OCI-LY7 (cell line): ENCODE measurements around the gene HBE1.

Source experiments
- EZH2phosphoT487 ChIP-seq: fragments of 200-600 bp; sonication (generic); IDR thresholded peaks from 2 replicates; pipeline ENCODE4 v1.6.1; 2018; ENCODE audit warnings: low read depth, borderline replicate concordance, mild to moderate bottlenecking, mixed run types, antibody characterized with exemption, low read length, moderate library complexity, mixed read lengths
- TF ChIP-seq, protein P1 (sequence below): fragments of 200-600 bp; sonication (generic); conservative IDR thresholded peaks from 2 replicates; pipeline ENCODE4 v1.5.1; 2014; ENCODE audit warnings: mild to moderate bottlenecking, antibody characterized with exemption, low read length, moderate library complexity, mixed read lengths

DNA sequence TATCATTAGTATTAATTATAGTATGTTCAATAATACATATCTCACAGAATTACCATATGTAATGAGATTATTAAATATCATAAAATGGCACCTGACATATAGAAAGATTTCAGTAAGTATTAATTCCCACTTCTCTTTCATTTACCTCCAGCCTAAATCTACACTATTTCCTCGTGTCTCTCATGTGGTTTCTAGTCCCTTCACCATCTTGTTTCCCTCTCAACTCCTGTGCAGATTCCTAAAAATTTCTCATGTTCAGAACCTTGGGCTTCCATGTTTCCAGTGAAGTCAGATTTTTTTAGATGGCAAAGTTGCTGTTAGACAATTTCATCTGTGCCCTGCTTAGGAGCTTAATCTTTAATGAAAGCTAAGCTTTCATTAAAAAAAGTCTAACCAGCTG lies 14.1 kb upstream of the HBE1 start:
- TF ChIP-seq, protein P1, sequence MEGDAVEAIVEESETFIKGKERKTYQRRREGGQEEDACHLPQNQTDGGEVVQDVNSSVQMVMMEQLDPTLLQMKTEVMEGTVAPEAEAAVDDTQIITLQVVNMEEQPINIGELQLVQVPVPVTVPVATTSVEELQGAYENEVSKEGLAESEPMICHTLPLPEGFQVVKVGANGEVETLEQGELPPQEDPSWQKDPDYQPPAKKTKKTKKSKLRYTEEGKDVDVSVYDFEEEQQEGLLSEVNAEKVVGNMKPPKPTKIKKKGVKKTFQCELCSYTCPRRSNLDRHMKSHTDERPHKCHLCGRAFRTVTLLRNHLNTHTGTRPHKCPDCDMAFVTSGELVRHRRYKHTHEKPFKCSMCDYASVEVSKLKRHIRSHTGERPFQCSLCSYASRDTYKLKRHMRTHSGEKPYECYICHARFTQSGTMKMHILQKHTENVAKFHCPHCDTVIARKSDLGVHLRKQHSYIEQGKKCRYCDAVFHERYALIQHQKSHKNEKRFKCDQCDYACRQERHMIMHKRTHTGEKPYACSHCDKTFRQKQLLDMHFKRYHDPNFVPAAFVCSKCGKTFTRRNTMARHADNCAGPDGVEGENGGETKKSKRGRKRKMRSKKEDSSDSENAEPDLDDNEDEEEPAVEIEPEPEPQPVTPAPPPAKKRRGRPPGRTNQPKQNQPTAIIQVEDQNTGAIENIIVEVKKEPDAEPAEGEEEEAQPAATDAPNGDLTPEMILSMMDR: no peak
- no peak for TF ChIP-seq EZH2phosphoT487
